ENCODE results near the gene CMKLR1. TPM values are rescaled to one million over a fixed set of nuclear protein-coding genes. Genes with fewer than 3 reads are reported as not detected.

CMKLR1 gene
- total RNA-seq, 1 experiment from 2014 or later: 0.66 TPM

- Histone ChIP-seq H3K9ac (ENCODE audit: extremely low read depth, insufficient read length, low read length) (no peak overlapping the region), H3K18ac (ENCODE audit: insufficient read length, low read depth, low read length) (no peak overlapping the region), H2BK120ac (ENCODE audit: low read depth, low read length, poor library complexity, severe bottlenecking) (no peak overlapping the region), H3K79me2 (ENCODE audit: insufficient read depth, low read length) (no peaks in the 10 kb centered on the region), H4K20me1 (ENCODE audit: control insufficient read depth, insufficient read depth, insufficient read length) (no peaks in the 10 kb centered on the region), H3K56ac (ENCODE audit: insufficient read length, low read depth, low read length) (no peak overlapping the region), H3K9me3 (ENCODE audit: control insufficient read depth, low read depth, low read length) (no peaks in the 10 kb centered on the region), H3K79me1 (ENCODE audit: insufficient read depth, low read depth, low read length, poor library complexity, severe bottlenecking) (no peaks in the 10 kb centered on the region), H4K8ac (replicated peaks; ENCODE audit: insufficient read length, low read depth, low read length) (no peak overlapping the region), H2BK20ac (ENCODE audit: low read depth, low read length, poor library complexity, severe bottlenecking) (no peak overlapping the region), H3K23ac (ENCODE audit: insufficient read length, low read depth, low read length) (no peak overlapping the region), H2AFZ (ENCODE audit: low read length) (no peak overlapping the region), H3T11ph (ENCODE audit: low read length) (no peak overlapping the region), H3K27me3 (ENCODE audit: insufficient read depth, low read length) (no peaks in the 10 kb centered on the region), H3K27ac (ENCODE audit: insufficient read length, low read depth, low read length) (no peak overlapping the region), H2BK15ac (ENCODE audit: low read depth, low read length) (no peak overlapping the region), H2AK5ac (ENCODE audit: insufficient read length, low read length) (no peak overlapping the region), H2BK12ac (ENCODE audit: insufficient read length, low read depth, low read length) (no peak overlapping the region), H3K23me2 (ENCODE audit: insufficient read length, low read depth, low read length, poor library complexity, severe bottlenecking) (no peaks in the 10 kb centered on the region), H2BK5ac (ENCODE audit: insufficient read length, low read length) (no peak overlapping the region), H4K5ac (ENCODE audit: insufficient read length, low read depth, low read length) (no peak overlapping the region), H3K4me1 (ENCODE audit: insufficient read depth, low read length) (peaks cover 7% of the 10 kb centered on the region), H3K4me2 (ENCODE audit: insufficient read depth, insufficient read length, low read length) (no peak overlapping the region), H3K14ac (ENCODE audit: insufficient read depth, low read length) (no peak overlapping the region), H4K91ac (ENCODE audit: insufficient read length, low read depth, low read length) (no peak overlapping the region), H3K4ac (ENCODE audit: low read depth, low read length) (no peak overlapping the region)
- Mint-ChIP-seq H3K9me3 (no peaks in the 10 kb centered on the region; a peak in 1 of 5 replicates), H3K27ac (no peak overlapping the region), H3K36me3 (ENCODE audit: insufficient read depth in 1 of 3, low read depth in 3 of 3) (no peaks in the 10 kb centered on the region), H3K27me3 (ENCODE audit: low read depth) (peaks cover 8% of the 10 kb centered on the region), H3K4me1 (peaks cover 21 to 30% of the 10 kb centered on the region in 2 experiments), H3K4me3 (no peak overlapping the region; a peak in 1 of 5 replicates)
- no CpG with 5 or more reads among the region's 5 CpGs for WGBS (ENCODE audit: extremely low coverage, insufficient read length, low lambda C conversion rate)
- DNase-seq: no peak
- TF ChIP-seq CTCF (conservative IDR thresholded peaks at IDR 0.05): no peak
These were observed 85.1 kb downstream of the CMKLR1 start for GRCh38 chr12:108254030-108254429.

Data from H9 (cell line).